Measurements from ENCODE around the gene CHPF. TPM values are rescaled to one million over a fixed set of nuclear protein-coding genes. Genes with fewer than 3 reads are reported as not detected.
A peak's percentile ranks its signal among the peaks of the same experiment; 100 is the strongest.

The CHPF gene
- total RNA-seq, 4 donors from 2014 or later = 44.4 to 67.8 (median 58.4) TPM

DNA sequence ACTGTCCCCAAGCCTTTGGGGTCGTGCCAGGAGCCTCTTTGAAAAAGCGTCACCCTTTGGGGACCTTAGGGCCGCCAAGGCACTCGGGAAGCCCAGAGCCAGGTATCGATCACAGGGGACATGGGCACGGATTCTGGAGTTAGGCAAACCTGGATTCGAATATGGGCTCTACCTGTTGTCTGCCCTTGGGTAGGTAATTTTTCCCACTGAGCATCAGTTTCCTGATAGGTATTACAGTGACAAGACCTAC is 9.5 kb upstream of the CHPF start:
- H3K27me3 ChIP-seq = peaks cover 0 to 9% (median 0%) of the 10 kb centered on the region in 4 donors
- peak overlapping the region; percentile 58 to 86 (median 62) for H3K4me3 ChIP-seq
- WGBS = no CpG with 5 or more reads among the region's 7 CpGs
- no peaks in the 10 kb centered on the region for H3K9me3 ChIP-seq
- H3K27ac ChIP-seq (replicated peaks in 1 of 4) = peak overlapping the region in 3 of 4 donors; percentile 73 to 80 (median 79)
- H3K4me1 ChIP-seq = peaks cover 18 to 28% (median 26%) of the 10 kb centered on the region in 4 donors
- TF ChIP-seq EP300 (IDR thresholded peaks at IDR 0.05) = no peak
- TF ChIP-seq, protein P1, sequence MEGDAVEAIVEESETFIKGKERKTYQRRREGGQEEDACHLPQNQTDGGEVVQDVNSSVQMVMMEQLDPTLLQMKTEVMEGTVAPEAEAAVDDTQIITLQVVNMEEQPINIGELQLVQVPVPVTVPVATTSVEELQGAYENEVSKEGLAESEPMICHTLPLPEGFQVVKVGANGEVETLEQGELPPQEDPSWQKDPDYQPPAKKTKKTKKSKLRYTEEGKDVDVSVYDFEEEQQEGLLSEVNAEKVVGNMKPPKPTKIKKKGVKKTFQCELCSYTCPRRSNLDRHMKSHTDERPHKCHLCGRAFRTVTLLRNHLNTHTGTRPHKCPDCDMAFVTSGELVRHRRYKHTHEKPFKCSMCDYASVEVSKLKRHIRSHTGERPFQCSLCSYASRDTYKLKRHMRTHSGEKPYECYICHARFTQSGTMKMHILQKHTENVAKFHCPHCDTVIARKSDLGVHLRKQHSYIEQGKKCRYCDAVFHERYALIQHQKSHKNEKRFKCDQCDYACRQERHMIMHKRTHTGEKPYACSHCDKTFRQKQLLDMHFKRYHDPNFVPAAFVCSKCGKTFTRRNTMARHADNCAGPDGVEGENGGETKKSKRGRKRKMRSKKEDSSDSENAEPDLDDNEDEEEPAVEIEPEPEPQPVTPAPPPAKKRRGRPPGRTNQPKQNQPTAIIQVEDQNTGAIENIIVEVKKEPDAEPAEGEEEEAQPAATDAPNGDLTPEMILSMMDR (IDR thresholded peaks at IDR 0.05) = no peak
- H3K36me3 ChIP-seq = peaks cover 4 to 49% (median 26%) of the 10 kb centered on the region in 4 donors
- intact Hi-C loops (cut with DNase I) = no loop called here
- DNase-seq (ENCODE audit: extremely low spot score) = no peak

DNA sequence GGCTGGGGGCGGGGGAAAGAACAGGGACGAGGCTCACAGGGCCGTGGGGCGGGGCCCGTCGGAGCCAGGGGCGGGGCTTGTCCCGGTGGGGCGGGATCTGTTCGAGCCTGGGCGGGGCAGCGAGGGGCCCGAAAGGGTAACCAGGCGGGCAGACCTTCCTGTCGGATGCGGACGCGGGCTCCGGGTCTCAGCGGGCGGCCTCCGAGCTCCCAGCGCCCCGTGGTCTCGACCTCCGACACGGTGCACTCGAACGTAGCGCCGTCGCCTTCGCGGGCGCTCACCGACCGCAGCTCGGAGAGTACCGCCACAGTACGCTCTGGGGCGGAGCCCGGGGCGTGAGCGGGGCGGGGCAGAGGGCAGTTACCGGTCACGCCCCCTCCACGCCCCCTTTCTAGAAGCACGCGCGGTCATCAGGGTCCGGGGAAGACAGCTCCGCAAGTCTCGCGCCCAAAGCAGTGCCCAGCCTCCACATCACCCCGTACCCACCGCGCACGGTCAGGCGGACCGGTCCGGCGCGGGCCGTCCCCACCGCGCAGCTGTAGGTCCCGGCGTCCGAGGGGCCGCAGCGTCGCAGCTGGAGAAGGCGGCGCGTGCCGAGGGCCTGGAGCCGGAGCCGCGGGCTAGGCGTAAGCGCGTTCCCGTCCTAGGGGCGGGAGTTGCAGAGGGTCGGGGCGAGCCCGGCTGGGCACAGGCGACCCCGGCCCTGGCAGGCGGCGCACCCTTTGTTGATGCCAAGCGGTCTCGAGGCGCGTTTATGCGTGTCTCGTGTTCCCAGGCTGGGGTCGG is 9.0 kb upstream of the CHPF start:
- intact Hi-C loops (cut with DNase I) = no loop called here
- Histone ChIP-seq H3K36me3 (peaks cover 4 to 49% (median 26%) of the 10 kb centered on the region in 4 donors), H3K27ac (replicated peaks in 1 of 4) (peak overlapping the region; percentile 73 to 80 (median 76)), H3K4me3 (peak overlapping the region; percentile 58 to 86 (median 62)), H3K9me3 (no peaks in the 10 kb centered on the region), H3K4me1 (peaks cover 18 to 28% (median 26%) of the 10 kb centered on the region in 4 donors), H3K27me3 (peaks cover 0 to 9% (median 0%) of the 10 kb centered on the region in 4 donors)
- 2% methylated on average over 42 of the region's 99 CpGs for WGBS
- peak; percentile 97 for DNase-seq (ENCODE audit: extremely low spot score)
- TF ChIP-seq, protein P1 (IDR thresholded peaks at IDR 0.05) = no peak
- TF ChIP-seq POLR2AphosphoS5 (IDR thresholded peaks at IDR 0.05) = peak; percentile 54 to 62
- no peak for TF ChIP-seq EP300 (IDR thresholded peaks at IDR 0.05)
- no peak for TF ChIP-seq POLR2A (IDR thresholded peaks at IDR 0.05; ENCODE audit: low read depth)

DNA sequence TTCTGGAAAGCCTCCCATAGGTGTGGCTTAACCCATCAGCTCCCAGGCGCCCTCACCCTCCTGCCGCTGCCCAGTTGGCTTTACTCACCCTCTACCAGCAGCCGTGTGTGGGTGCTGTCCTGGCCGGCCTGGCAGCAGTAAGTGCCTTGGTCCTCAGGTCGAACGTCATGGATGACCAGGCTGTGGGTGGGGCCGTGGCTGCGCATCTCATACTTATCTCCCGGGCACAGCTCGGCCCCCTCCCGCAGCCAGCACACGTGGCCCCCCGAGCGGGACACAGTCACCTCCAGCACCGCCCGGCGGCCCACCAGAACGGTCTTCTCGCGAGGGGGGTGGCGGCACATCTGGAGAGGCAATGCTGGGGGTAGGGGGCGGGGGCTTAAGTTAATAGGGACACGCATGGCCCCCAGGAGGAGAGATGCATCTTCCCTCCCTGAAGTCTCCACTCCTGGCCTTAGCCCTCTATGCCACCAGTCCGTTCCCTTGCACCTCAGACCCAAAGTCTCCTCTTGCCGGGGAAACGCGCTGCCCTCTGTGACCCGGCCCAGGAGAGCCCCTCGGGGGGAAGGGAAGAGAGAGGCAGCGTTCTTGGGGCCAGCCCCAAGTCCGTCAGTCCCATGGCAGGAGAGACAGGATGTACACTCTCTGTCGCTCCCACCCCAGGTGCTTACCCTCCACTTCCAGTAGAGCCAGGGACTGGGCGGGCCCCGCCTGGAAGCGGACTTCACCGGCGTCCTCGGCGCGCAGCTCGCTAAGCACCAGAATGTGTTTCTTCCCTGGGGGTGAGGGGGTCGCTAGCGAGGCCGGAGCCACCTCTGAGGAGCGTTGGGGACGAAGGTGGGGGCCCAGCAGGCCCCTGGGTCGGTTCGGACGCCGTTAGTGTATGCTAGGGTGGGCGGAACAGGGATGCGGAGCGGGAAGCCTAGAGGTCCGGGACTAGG is 8.1 kb upstream of the CHPF start:
- H3K27me3 ChIP-seq = peaks cover 0 to 9% (median 0%) of the 10 kb centered on the region in 4 donors
- peaks cover 18 to 28% (median 26%) of the 10 kb centered on the region in 4 donors for H3K4me1 ChIP-seq
- peaks cover 4 to 45% (median 23%) of the 10 kb centered on the region in 4 donors for H3K36me3 ChIP-seq
- H3K4me3 ChIP-seq = peak overlapping the region; percentile 58 to 86 (median 62)
- TF ChIP-seq, protein P1 (IDR thresholded peaks at IDR 0.05) = no peak
- TF ChIP-seq EP300 (IDR thresholded peaks at IDR 0.05) (no peak), POLR2AphosphoS5 (IDR thresholded peaks at IDR 0.05) (peak in 1 of 2 donors; percentile 30), POLR2A (IDR thresholded peaks at IDR 0.05; ENCODE audit: low read depth) (no peak)
- H3K9me3 ChIP-seq = no peaks in the 10 kb centered on the region
- DNase-seq (ENCODE audit: extremely low spot score) = no peak
- WGBS = 4% methylated on average over 21 of the region's 54 CpGs
- intact Hi-C loops (cut with DNase I) = no loop called here
- peak overlapping the region; percentile 73 to 80 (median 76) for H3K27ac ChIP-seq (replicated peaks in 1 of 4)

DNA sequence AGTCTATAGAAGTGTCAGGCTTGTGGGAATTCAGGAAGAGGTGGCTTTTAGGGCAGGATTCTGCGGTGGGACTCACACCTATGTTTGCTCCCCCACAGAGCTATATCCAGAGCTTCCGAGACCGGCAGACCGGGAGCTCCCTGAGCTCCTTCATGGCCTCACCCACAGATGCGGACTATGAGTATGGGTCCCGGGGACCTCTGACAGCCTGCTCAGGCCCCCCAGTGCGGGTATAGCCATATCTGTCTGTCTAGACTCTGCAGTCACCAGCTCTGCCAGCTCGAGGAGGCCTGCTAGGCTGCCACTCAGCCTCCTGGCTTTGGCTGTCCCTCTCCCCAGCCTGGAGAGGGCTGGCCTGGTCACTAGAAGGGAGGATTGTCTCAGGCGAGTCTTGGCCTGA is 6.0 kb upstream of the CHPF start:
- H3K36me3 ChIP-seq = peaks cover 0 to 27% (median 11%) of the 10 kb centered on the region in 4 donors
- H3K4me3 ChIP-seq = no peak overlapping the region
- H3K9me3 ChIP-seq = no peaks in the 10 kb centered on the region
- WGBS = 84% methylated on average over 6 of the region's 9 CpGs
- H3K27ac ChIP-seq (replicated peaks in 1 of 4) = no peak overlapping the region
- H3K4me1 ChIP-seq = peaks cover 19 to 43% (median 33%) of the 10 kb centered on the region in 4 donors
- peaks cover 0 to 9% (median 0%) of the 10 kb centered on the region in 4 donors for H3K27me3 ChIP-seq
- intact Hi-C loops (cut with DNase I) = no loop called here
- DNase-seq (ENCODE audit: extremely low spot score) = no peak
- TF ChIP-seq EP300 (IDR thresholded peaks at IDR 0.05) (no peak), POLR2AphosphoS5 (IDR thresholded peaks at IDR 0.05) (no peak), POLR2A (IDR thresholded peaks at IDR 0.05; ENCODE audit: low read depth) (no peak)
- TF ChIP-seq, protein P1 (IDR thresholded peaks at IDR 0.05) = no peak
